CD4-positive, alpha-beta T cell (primary cell): ENCODE results near the gene GPR142. TPM values are rescaled to one million over a fixed set of nuclear protein-coding genes. Genes with fewer than 3 reads are reported as not detected.

ENCODE experiments used
- ATAC-seq: fragments of 200-7000 bp; cut with Tn5 transposase; one replicate; pipeline ENCODE4 v1.10.0; 2022; ENCODE audit warnings: mild to moderate bottlenecking; ENCODE audit not compliant: poor library complexity
- CTCF ChIA-PET: fragments of 350-600 bp; sonication (Branson Sonifier 250); formaldehyde crosslinking; loops from one replicate; lab custom pipeline; 2021; ENCODE audit warnings: antibody characterized with exemption, inconsistent platforms; lab: Charles Lee
- POLR2A ChIA-PET: fragments of 350-600 bp; sonication (Branson Sonifier 250); formaldehyde crosslinking; loops from one replicate; lab custom pipeline; 2021; ENCODE audit warnings: antibody characterized with exemption, inconsistent platforms; lab: Charles Lee
- DNase-seq, 14 experiments: peaks; one replicate each; pipeline ENCODE4 v3.0.0-alpha.2; 2013 to 2020; ENCODE audit warnings: mixed read lengths in 2 of 14
- H3K27ac ChIP-seq, 2 donors: one replicate each; pipeline versions ENCODE4 v1.5.1 to v1.7.0; 2013; ENCODE audit warnings: low read length in 2 of 2, low read depth in 1 of 2, mild to moderate bottlenecking in 1 of 2
- H3K27me3 ChIP-seq, 2 experiments: 1 replicate in 1 of 2; 2 replicates in 1 of 2; pipeline versions ENCODE4 v1.6.1 to v1.7.0; 2013; ENCODE audit warnings: low read length in 2 of 2, control low read depth in 1 of 2, mild to moderate bottlenecking in 1 of 2, moderate library complexity in 1 of 2; ENCODE audit not compliant: insufficient read depth in 2 of 2, control insufficient read depth in 1 of 2
- H3K36me3 ChIP-seq: one replicate; pipeline ENCODE4 v1.6.1; 2013; ENCODE audit warnings: low read length, control low read depth; ENCODE audit not compliant: insufficient read depth
- H3K4me1 ChIP-seq: one replicate; pipeline ENCODE4 v1.6.1; 2013; ENCODE audit warnings: low read length, control low read depth; ENCODE audit not compliant: insufficient read depth
- H3K4me3 ChIP-seq: one replicate; pipeline ENCODE4 v1.5.1; 2013; ENCODE audit warnings: mild to moderate bottlenecking, low read length, moderate library complexity
- H3K9me3 ChIP-seq, 2 experiments: 1 replicate in 1 of 2; 2 replicates in 1 of 2; pipeline versions ENCODE4 v1.6.1 to v1.7.0; 2013; ENCODE audit warnings: low read length in 2 of 2, mild to moderate bottlenecking in 2 of 2, control low read depth in 1 of 2, moderate library complexity in 1 of 2; ENCODE audit not compliant: control insufficient read depth in 1 of 2, insufficient read depth in 1 of 2
- H3K27ac Mint-ChIP-seq: one replicate; pipeline ENCODE4 v1.8.0; 2020; ENCODE audit warnings: mixed read lengths
- H3K27me3 Mint-ChIP-seq: one replicate; pipeline ENCODE4 v1.8.0; 2021; ENCODE audit warnings: mixed read lengths
- H3K36me3 Mint-ChIP-seq: one replicate; pipeline ENCODE4 v1.8.0; 2021; ENCODE audit warnings: low read depth, mixed read lengths
- H3K4me1 Mint-ChIP-seq: one replicate; pipeline ENCODE4 v1.8.0; 2021; ENCODE audit warnings: low read depth, mixed read lengths
- H3K4me3 Mint-ChIP-seq: one replicate; pipeline ENCODE4 v1.8.0; 2020; ENCODE audit warnings: mild to moderate bottlenecking, mixed read lengths
- H3K9me3 Mint-ChIP-seq: one replicate; pipeline ENCODE4 v1.8.0; 2020; ENCODE audit warnings: mixed read lengths
- CTCF ChIP-seq: fragments of 200-600 bp; IDR thresholded peaks from one replicate; pipeline ENCODE4 v1.8.0; 2022; ENCODE audit warnings: antibody characterized with exemption, mild to moderate bottlenecking
- intact Hi-C, 2 experiments: fragments of 100-400 bp; cut with DNase I in 1 of 2; cut with micrococcal nuclease in 1 of 2; formaldehyde crosslinking; loops; one replicate each; pipeline versions ENCODE4 v1.15.1 to v1.9.0; 2023 to 2025; cut with DNase I, micrococcal nuclease
- total RNA-seq, 174 experiments: library from RNA in 2 of 174; stranded (reverse) in 2 of 174; gene quantifications; one replicate each; pipeline ENCODE4 v1.2.3 and lab custom pipeline; 2021 to 2026

GPR142 gene
- total RNA-seq, 2 experiments from 2014 or later: not detected

GRCh38 chr17:74415608-74416396, 48.5 kb downstream of the GPR142 start:
- Mint-ChIP-seq H3K4me3 (no peak overlapping the region), H3K27ac (no peak overlapping the region), H3K9me3 (no peaks in the 10 kb centered on the region), H3K4me1 (no peaks in the 10 kb centered on the region), H3K27me3 (peaks cover 12% of the 10 kb centered on the region), H3K36me3 (no peaks in the 10 kb centered on the region)
- Histone ChIP-seq H3K9me3 (no peaks in the 10 kb centered on the region), H3K27me3 (peaks cover 0 to 2% of the 10 kb centered on the region in 2 experiments), H3K36me3 (no peaks in the 10 kb centered on the region), H3K4me3 (no peak overlapping the region), H3K27ac (no peak overlapping the region), H3K4me1 (no peaks in the 10 kb centered on the region)
- DNase-seq (no peak), ATAC-seq (no peak)
- CTCF ChIA-PET: no interaction called here
- TF ChIP-seq CTCF: no peak
- intact Hi-C loops: no loop called here
- POLR2A ChIA-PET: no interaction called here

- TF ChIP-seq CTCF: no peak
- Histone ChIP-seq H3K27me3 (peaks cover 0 to 2% of the 10 kb centered on the region in 2 experiments), H3K27ac (no peak overlapping the region), H3K4me1 (no peaks in the 10 kb centered on the region), H3K9me3 (no peaks in the 10 kb centered on the region), H3K36me3 (no peaks in the 10 kb centered on the region), H3K4me3 (no peak overlapping the region)
- intact Hi-C loops: no loop called here
- no peaks in the 10 kb centered on the region for H3K36me3 Mint-ChIP-seq
- DNase-seq: peak in 2 of 14 experiments; percentile 16 to 48
- ATAC-seq: no peak
- no peaks in the 10 kb centered on the region for H3K9me3 Mint-ChIP-seq
- H3K27me3 Mint-ChIP-seq: peaks cover 15% of the 10 kb centered on the region
- CTCF ChIA-PET: no interaction called here
- no peak overlapping the region for H3K4me3 Mint-ChIP-seq
- POLR2A ChIA-PET: no interaction called here
- H3K4me1 Mint-ChIP-seq: no peaks in the 10 kb centered on the region
- no peak overlapping the region for H3K27ac Mint-ChIP-seq
Measured at GRCh38 chr17:74417178-74418045, 50.1 kb downstream of the GPR142 start.

GRCh38 chr17:74419928-74420411, 52.7 kb downstream of the GPR142 start:
- Histone ChIP-seq H3K4me1 (no peaks in the 10 kb centered on the region), H3K9me3 (no peaks in the 10 kb centered on the region), H3K4me3 (no peak overlapping the region), H3K27me3 (peaks cover 2 to 4% of the 10 kb centered on the region in 2 experiments), H3K27ac (no peak overlapping the region), H3K36me3 (no peaks in the 10 kb centered on the region)
- Mint-ChIP-seq H3K36me3 (no peaks in the 10 kb centered on the region), H3K27me3 (peaks cover 12% of the 10 kb centered on the region), H3K4me1 (no peaks in the 10 kb centered on the region), H3K27ac (no peak overlapping the region), H3K9me3 (no peaks in the 10 kb centered on the region), H3K4me3 (no peak overlapping the region)
- ChIA-PET POLR2A (no interaction called here), CTCF (no interaction called here)
- intact Hi-C loops: loop anchor here in 1 of 2 experiments (10.0 kb wide), 1 partner anchor 515 kb away; the partner anchor contains the start of gene OTOP3
- no peak for TF ChIP-seq CTCF
- DNase-seq (no peak), ATAC-seq (no peak)

Other genes with a start within 250 kb of the GPR142 start
- gene RPL38, start 163.8 kb upstream of the GPR142 start, total RNA-seq: 1,000 to 10,000 TPM; 2,305 to 2,531 TPM
- gene TTYH2, start 153.9 kb upstream of the GPR142 start, total RNA-seq: 1 to 10 TPM; 4.4 to 5.4 TPM
- 1 to 10 TPM in 1 of 2 experiments, under 1 TPM in 1; 0.66 to 1.2 TPM for gene DNAI2, start 93.3 kb upstream of the GPR142 start, total RNA-seq
- gene KIF19, start 41.3 kb upstream of the GPR142 start, total RNA-seq: 1 to 10 TPM in 1 of 2 experiments, under 1 TPM in 1; 0.81 to 1.1 TPM
- not detected for gene BTBD17, start 5.6 kb upstream of the GPR142 start, total RNA-seq
- not detected for gene GPRC5C, start 64.6 kb downstream of the GPR142 start, total RNA-seq
- gene CD300A, start 99.1 kb downstream of the GPR142 start, total RNA-seq: 1 to 10 TPM; 1.8 to 2.6 TPM
- under 1 TPM; 0.36 to 0.56 TPM for gene CD300LB, start 164.0 kb downstream of the GPR142 start, total RNA-seq
- under 1 TPM; 0.41 to 0.50 TPM for gene CD300C, start 178.6 kb downstream of the GPR142 start, total RNA-seq
- not detected for gene CD300H, start 200.0 kb downstream of the GPR142 start, total RNA-seq
- gene CD300LD, start 224.8 kb downstream of the GPR142 start, total RNA-seq: not detected